Neural progenitor cell (in vitro differentiated cells): ENCODE results near the gene HECTD4. TPM values are rescaled to one million over a fixed set of nuclear protein-coding genes. Genes with fewer than 3 reads are reported as not detected.

Experiments used
- DNase-seq: peaks from one replicate; pipeline ENCODE4 v3.0.0-alpha.2; 2016; ENCODE audit warnings: low spot score
- H2AFZ ChIP-seq: fragments of 200-600 bp; sonication (generic); replicated peaks from 2 replicates; pipeline ENCODE4 v1.6.1; 2016; ENCODE audit warnings: antibody characterized with exemption
- H3F3A ChIP-seq: fragments of 200-600 bp; sonication (generic); 2 replicates; pipeline ENCODE4 v1.6.1; 2016; ENCODE audit warnings: antibody characterized with exemption, low read depth
- H3K27ac ChIP-seq: fragments of 200-600 bp; sonication (generic); 2 replicates; pipeline ENCODE4 v1.5.1; 2016; ENCODE audit warnings: mild to moderate bottlenecking
- H3K27me3 ChIP-seq: fragments of 200-600 bp; sonication (generic); 2 replicates; pipeline ENCODE4 v1.6.1; 2016; ENCODE audit warnings: mild to moderate bottlenecking, moderate library complexity
- H3K36me3 ChIP-seq: fragments of 200-600 bp; sonication (generic); 2 replicates; pipeline ENCODE4 v1.5.1; 2016
- H3K4me1 ChIP-seq: fragments of 200-600 bp; sonication (generic); 2 replicates; pipeline ENCODE4 v1.6.1; 2016; ENCODE audit warnings: mixed run types
- H3K4me2 ChIP-seq: fragments of 200-600 bp; sonication (generic); 2 replicates; pipeline ENCODE4 v1.6.1; 2016
- H3K4me3 ChIP-seq: fragments of 200-600 bp; sonication (generic); 2 replicates; pipeline ENCODE4 v1.5.1; 2016
- H3K79me2 ChIP-seq: fragments of 200-600 bp; sonication (generic); 2 replicates; pipeline ENCODE4 v1.6.1; 2016; ENCODE audit warnings: low read depth
- H3K9ac ChIP-seq: fragments of 200-600 bp; sonication (generic); 2 replicates; pipeline ENCODE4 v1.6.1; 2016
- H3K9me3 ChIP-seq: fragments of 200-600 bp; sonication (generic); 2 replicates; pipeline ENCODE4 v1.5.1; 2016; ENCODE audit warnings: low read depth
- H4K20me1 ChIP-seq: fragments of 200-600 bp; sonication (generic); 2 replicates; pipeline ENCODE4 v1.6.1; 2016; ENCODE audit warnings: low read depth
- H3K27ac Mint-ChIP-seq: 3 replicates; pipeline ENCODE4 v1.8.0; 2021; ENCODE audit warnings: mixed read lengths
- H3K27me3 Mint-ChIP-seq: 2 replicates; pipeline ENCODE4 v1.8.0; 2022; ENCODE audit warnings: low read depth, mild to moderate bottlenecking, inconsistent platforms, moderate library complexity, mixed read lengths; ENCODE audit not compliant: insufficient read depth
- H3K36me3 Mint-ChIP-seq: 3 replicates; pipeline ENCODE4 v1.8.0; 2021; ENCODE audit warnings: mixed read lengths
- H3K4me1 Mint-ChIP-seq: 3 replicates; pipeline ENCODE4 v1.8.0; 2021; ENCODE audit warnings: mixed read lengths
- H3K4me3 Mint-ChIP-seq: 3 replicates; pipeline ENCODE4 v1.8.0; 2021; ENCODE audit warnings: mild to moderate bottlenecking, moderate library complexity, mixed read lengths
- H3K9me3 Mint-ChIP-seq: 3 replicates; pipeline ENCODE4 v1.8.0; 2020; ENCODE audit warnings: mixed read lengths
- CTCF ChIP-seq: fragments of 200-600 bp; sonication (generic); IDR thresholded peaks from 2 replicates; pipeline ENCODE4 v1.5.1; 2017; ENCODE audit warnings: antibody characterized with exemption, mild to moderate bottlenecking
- EZH2 ChIP-seq: fragments of 200-600 bp; sonication (generic); IDR thresholded peaks from 2 replicates; pipeline ENCODE4 v1.6.1; 2017; ENCODE audit warnings: antibody characterized with exemption, mild to moderate bottlenecking, moderate library complexity
- EZH2phosphoT487 ChIP-seq: fragments of 200-600 bp; sonication (generic); IDR thresholded peaks from 2 replicates; pipeline ENCODE4 v1.6.1; 2017; ENCODE audit warnings: antibody characterized with exemption
- total RNA-seq: library from RNA; depleted of rRNA; stranded (reverse); fragments of >200 nt; gene quantifications from 2 replicates; pipeline ENCODE4 v1.2.3, GENCODE V29; 2015; ENCODE audit warnings: low replicate concordance

HECTD4 gene
- total RNA-seq, 1 donor from 2014 or later = 11.0 TPM

DNA sequence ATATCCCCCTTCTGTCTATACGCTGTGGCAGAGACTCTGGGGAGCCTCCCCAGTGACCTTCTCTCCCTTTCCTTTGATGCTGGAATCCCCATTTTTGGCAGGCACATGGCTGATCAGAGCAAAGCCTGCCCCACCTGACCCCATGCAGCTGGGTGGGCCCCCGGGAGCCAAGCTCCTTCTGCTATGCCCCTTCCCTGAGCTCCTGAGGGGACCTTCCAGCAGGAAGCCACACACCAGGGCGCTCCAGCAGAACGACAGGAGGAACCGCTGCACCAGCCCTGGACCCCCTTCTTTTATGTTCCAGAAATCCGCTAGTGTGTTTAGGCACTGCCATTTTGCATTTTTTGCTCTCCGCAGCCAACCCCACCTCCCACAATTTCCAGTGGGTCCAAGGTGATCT, 212.3 kb downstream of the HECTD4 start:
- Mint-ChIP-seq H3K9me3 (no peaks in the 10 kb centered on the region), H3K4me3 (no peak overlapping the region), H3K27ac (peak overlapping the region; percentile 37), H3K36me3 (peaks cover 10% of the 10 kb centered on the region), H3K4me1 (no peaks in the 10 kb centered on the region), H3K27me3 (peaks cover 7% of the 10 kb centered on the region)
- no peak for DNase-seq
- no peaks in the 10 kb centered on the region for H3K27me3 ChIP-seq
- no peak overlapping the region for H3K4me2 ChIP-seq
- no peaks in the 10 kb centered on the region for H3K79me2 ChIP-seq
- no peak overlapping the region for H2AFZ ChIP-seq
- H3K9me3 ChIP-seq = no peaks in the 10 kb centered on the region
- no peaks in the 10 kb centered on the region for H4K20me1 ChIP-seq
- no peaks in the 10 kb centered on the region for H3K36me3 ChIP-seq
- no peaks in the 10 kb centered on the region for H3F3A ChIP-seq
- no peak overlapping the region for H3K4me3 ChIP-seq
- H3K4me1 ChIP-seq = no peaks in the 10 kb centered on the region
- TF ChIP-seq CTCF (no peak), EZH2phosphoT487 (no peak), EZH2 (no peak)
- no peak overlapping the region for H3K27ac ChIP-seq
- no peak overlapping the region for H3K9ac ChIP-seq

GRCh38 chr12:112169161-112169872, 212.9 kb downstream of the HECTD4 start:
- Mint-ChIP-seq H3K4me1 (no peaks in the 10 kb centered on the region), H3K36me3 (peaks cover 6% of the 10 kb centered on the region)
- H3K36me3 ChIP-seq = no peaks in the 10 kb centered on the region

GRCh38 chr12:112168561-112168971, 213.7 kb downstream of the HECTD4 start:
- no peak overlapping the region for H2AFZ ChIP-seq
- no peak overlapping the region for H3K27ac Mint-ChIP-seq
- no peaks in the 10 kb centered on the region for H3K79me2 ChIP-seq
- no peak overlapping the region for H3K4me3 ChIP-seq
- TF ChIP-seq EZH2 = no peak
- TF ChIP-seq EZH2phosphoT487 = no peak
- no peak for TF ChIP-seq CTCF
- DNase-seq = no peak
- H3F3A ChIP-seq = no peaks in the 10 kb centered on the region
- H3K4me2 ChIP-seq = no peak overlapping the region
- H3K9ac ChIP-seq = no peak overlapping the region
- H3K4me1 Mint-ChIP-seq = no peaks in the 10 kb centered on the region
- no peaks in the 10 kb centered on the region for H3K9me3 Mint-ChIP-seq
- H3K4me3 Mint-ChIP-seq = peak overlapping the region; percentile 35
- H3K4me1 ChIP-seq = no peaks in the 10 kb centered on the region
- no peaks in the 10 kb centered on the region for H4K20me1 ChIP-seq
- no peaks in the 10 kb centered on the region for H3K36me3 ChIP-seq
- peaks cover 6% of the 10 kb centered on the region for H3K36me3 Mint-ChIP-seq
- H3K27me3 Mint-ChIP-seq = peaks cover 6% of the 10 kb centered on the region
- no peak overlapping the region for H3K27ac ChIP-seq
- H3K9me3 ChIP-seq = no peaks in the 10 kb centered on the region
- H3K27me3 ChIP-seq = no peaks in the 10 kb centered on the region

More at GRCh38 chr12:112169161-112169872, 212.9 kb downstream of the HECTD4 start:
- no peak overlapping the region for H3K27ac ChIP-seq
- no peak for DNase-seq
- no peaks in the 10 kb centered on the region for H3K4me1 ChIP-seq
- Mint-ChIP-seq H3K4me3 (no peak overlapping the region), H3K27ac (peak overlapping the region; percentile 37), H3K9me3 (no peaks in the 10 kb centered on the region), H3K27me3 (peaks cover 7% of the 10 kb centered on the region)
- H3K9me3 ChIP-seq = no peaks in the 10 kb centered on the region
- no peak overlapping the region for H3K4me3 ChIP-seq
- no peak overlapping the region for H3K9ac ChIP-seq
- no peak overlapping the region for H2AFZ ChIP-seq
- no peaks in the 10 kb centered on the region for H3F3A ChIP-seq
- H3K4me2 ChIP-seq = no peak overlapping the region
- TF ChIP-seq EZH2phosphoT487 = no peak
- no peak for TF ChIP-seq CTCF
- TF ChIP-seq EZH2 = no peak
- no peaks in the 10 kb centered on the region for H3K79me2 ChIP-seq
- H3K27me3 ChIP-seq = no peaks in the 10 kb centered on the region
- H4K20me1 ChIP-seq = no peaks in the 10 kb centered on the region
